GM12864 (cell line): ENCODE data around the gene EPHA6.

Experiments
- DNase-seq: peaks from one replicate; pipeline ENCODE4 v3.0.0-alpha.2; 2011; ENCODE audit warnings: low read depth
- H3K4me3 ChIP-seq: 2 replicates; pipeline ENCODE4 v1.5.1; 2011; ENCODE audit warnings: mild to moderate bottlenecking, low read depth, low read length, control low read depth
- TF ChIP-seq, protein P1 (sequence below): IDR thresholded peaks from 2 replicates; pipeline ENCODE4 v1.5.1; 2011; ENCODE audit warnings: low read depth, mild to moderate bottlenecking, moderate library complexity, low read length, control low read depth, inconsistent platforms; ENCODE audit errors: missing control alignments

Gene EPHA6

DNA sequence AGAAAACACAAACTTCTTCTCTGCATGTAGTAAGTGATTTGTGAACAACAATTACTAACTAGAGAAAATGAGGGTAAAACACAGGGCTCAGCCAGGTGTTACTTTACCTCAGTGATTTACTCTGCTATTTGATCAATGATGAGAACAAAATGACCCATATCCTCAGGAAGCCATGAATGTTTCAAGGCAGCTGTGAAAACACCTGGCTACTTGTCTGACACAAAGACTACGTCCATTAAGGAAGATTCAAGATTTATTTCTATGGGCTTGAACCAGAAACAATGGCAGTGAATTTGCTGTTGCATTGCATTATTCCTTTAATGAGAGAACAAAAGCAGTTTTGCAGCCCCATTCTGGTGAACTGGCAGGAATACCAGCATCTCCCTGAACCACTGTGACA is 575.5 kb downstream of the EPHA6 start:
- TF ChIP-seq, protein P1, sequence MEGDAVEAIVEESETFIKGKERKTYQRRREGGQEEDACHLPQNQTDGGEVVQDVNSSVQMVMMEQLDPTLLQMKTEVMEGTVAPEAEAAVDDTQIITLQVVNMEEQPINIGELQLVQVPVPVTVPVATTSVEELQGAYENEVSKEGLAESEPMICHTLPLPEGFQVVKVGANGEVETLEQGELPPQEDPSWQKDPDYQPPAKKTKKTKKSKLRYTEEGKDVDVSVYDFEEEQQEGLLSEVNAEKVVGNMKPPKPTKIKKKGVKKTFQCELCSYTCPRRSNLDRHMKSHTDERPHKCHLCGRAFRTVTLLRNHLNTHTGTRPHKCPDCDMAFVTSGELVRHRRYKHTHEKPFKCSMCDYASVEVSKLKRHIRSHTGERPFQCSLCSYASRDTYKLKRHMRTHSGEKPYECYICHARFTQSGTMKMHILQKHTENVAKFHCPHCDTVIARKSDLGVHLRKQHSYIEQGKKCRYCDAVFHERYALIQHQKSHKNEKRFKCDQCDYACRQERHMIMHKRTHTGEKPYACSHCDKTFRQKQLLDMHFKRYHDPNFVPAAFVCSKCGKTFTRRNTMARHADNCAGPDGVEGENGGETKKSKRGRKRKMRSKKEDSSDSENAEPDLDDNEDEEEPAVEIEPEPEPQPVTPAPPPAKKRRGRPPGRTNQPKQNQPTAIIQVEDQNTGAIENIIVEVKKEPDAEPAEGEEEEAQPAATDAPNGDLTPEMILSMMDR = no peak
- no peak overlapping the region for H3K4me3 ChIP-seq
- DNase-seq = no peak

DNA sequence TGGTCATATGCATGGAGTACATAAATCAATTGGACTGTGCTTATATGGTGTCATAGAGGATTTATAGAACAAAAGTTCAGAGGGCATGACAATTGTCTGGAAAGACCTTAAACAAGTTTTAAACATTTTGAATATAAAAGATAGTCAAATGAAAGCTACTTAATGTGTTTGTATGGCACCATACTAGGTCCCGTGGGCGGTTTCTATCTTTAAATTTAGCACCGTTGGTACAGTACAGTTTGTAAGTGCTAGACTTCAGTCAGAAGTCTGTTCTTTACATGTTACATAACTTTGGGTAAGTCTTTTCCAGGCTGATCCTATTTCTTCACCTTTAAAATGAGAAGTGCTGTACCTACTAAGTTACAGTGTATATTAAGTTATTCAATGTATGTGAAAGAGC is 576.8 kb downstream of the EPHA6 start:
- TF ChIP-seq, protein P1 = no peak
- DNase-seq = no peak

DNA sequence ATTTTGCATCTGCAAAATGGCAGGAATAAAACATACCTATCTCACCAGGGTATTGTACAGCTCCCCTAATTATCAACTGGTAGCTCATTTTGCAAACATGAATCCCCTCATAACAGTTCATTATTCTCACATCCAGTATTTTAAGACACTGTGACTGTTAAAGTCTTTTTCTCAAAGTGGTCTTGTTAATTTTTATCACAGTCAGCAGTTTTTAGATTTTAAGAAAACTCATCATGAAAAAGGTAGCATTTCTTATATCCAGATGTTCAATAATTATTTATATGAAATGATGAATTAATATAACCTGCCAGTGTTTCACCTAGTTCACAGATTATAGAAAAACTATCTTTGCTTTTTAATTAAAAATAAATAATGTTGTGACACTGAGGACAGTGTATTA is 595.2 kb downstream of the EPHA6 start:
- DNase-seq = no peak
- H3K4me3 ChIP-seq = no peak overlapping the region
- TF ChIP-seq, protein P1 = no peak

More for the DNA sequence above, 576.8 kb downstream of the EPHA6 start:
- no peak overlapping the region for H3K4me3 ChIP-seq

DNA sequence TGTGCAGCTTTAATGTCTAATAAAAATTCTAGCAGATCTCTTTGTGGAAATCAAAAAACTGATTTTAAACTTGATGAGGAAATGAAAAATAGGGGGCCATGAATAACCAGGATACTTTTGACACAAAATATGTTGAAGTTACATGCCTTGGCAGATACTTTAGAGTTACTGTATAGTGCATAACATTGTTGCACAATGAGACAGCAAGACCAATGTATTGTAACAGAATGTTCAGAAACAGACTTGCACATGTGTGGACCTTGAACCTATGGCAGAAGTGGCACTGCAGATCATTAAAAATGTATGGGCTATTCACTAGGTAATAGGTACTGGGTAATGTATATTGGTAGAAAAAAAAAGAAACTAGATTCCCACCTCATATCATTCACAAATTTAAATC is 607.2 kb downstream of the EPHA6 start:
- H3K4me3 ChIP-seq = no peak overlapping the region
- DNase-seq = no peak
- TF ChIP-seq, protein P1 = no peak

DNA sequence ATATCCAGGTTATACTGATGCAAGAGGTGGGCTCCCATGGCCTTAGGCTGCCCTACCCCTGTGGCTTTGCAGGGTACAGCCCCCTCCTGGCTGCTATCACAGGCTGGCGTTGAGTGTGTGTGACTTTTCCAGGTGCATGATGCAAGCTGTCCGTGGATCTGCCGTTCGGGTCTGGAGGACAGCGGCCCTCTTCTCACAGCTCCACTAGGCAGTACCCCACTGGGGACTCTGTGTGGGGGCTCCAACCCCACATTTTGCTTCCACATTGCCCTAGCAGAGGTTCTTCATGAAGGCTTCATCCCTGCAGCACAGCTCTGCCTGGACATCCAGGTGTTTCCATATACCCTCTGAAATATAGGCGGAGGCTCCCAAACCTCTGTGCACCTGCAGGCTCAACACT is 610.6 kb downstream of the EPHA6 start:
- no peak for DNase-seq
- H3K4me3 ChIP-seq = no peak overlapping the region
- TF ChIP-seq, protein P1 = no peak

DNA sequence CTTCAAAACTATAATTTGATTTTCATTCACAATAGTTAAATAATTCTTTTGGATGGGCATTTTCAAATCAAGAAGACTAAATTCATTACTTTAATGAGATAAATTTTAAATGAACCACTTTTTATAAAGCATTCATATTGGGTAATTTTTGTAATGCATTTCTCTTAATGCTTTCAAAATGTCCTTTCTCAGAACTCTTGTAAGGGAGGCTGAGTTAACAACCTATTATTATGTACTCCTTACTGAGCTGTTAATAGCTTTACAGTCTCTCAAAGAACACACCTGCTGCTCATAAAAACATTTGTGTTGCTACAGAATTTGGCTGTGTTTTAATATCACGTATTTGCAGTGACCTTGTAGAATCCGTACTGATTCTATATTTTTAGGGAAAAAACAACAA is 616.2 kb downstream of the EPHA6 start:
- TF ChIP-seq, protein P1 = no peak
- no peak for DNase-seq
- no peak overlapping the region for H3K4me3 ChIP-seq

DNA sequence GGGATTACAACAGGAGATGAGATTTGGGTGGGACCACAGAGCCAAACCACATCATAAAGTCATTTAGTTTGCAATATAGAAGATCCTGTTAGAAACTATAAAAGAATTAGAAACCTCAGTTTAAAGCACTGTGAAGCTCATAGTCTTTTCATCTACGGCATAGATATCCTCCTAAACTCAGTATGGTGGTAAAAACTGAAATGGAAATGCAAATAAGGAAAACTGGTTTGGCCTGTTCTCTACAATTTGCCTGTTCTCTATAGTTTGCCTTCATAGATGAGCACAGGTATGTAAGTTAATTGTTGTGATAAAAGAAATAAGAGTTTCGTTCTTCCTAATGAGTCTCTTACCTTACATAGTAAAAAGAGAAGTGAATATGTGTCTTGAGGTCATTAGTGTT is 618.5 kb downstream of the EPHA6 start:
- H3K4me3 ChIP-seq = no peak overlapping the region
- no peak for DNase-seq
- TF ChIP-seq, protein P1 = no peak
